ENCODE measurements around the gene NAB2.

DNA sequence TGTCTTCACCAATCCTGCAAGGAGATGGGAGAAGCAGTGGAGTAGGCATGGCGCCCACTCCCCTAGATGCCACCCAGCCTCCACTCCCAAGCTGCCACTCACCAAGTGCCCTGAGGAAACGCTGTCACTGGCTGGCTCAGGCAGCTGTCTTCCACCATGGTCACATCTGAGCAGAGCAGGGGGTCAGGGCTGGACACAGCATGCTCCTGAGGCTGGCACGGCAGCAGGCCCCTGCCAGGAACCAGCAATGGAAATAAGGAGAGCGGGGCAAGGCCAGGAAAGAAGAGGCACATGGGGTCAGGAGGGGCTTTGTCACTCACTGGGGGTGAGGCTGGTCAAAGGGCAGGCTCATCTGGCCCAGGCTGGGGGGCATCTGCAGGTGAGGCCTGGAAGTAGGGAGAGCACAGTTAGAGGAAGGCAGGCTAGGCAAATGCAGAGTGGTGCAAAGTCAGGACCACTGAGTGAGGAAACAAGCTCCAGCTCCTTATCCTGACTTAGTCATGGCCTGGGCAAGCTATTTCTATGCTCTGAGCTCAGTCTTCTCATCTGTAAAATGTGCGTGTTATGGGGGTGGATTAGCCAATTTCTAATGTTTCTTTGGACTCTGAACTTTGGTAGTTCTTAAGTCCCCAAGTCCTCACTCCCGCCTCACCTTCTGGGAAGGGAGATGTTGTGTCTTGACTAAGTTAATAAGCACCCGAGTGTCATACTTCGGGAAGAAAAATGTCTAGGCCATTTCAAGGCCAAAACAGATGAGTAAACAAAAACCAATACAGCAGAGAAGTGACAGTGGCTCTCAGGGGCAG lies 8.0 kb downstream of the NAB2 start:
- TF ChIP-seq CTCF (IDR thresholded peaks at IDR 0.05; ENCODE audit: control extremely low read depth in 1 of 3, insufficient read depth in 1 of 3, low read depth in 1 of 3, low read length in 3 of 3) = no peak
- TF ChIP-seq SP2 (IDR thresholded peaks at IDR 0.05; ENCODE audit: low read length) = no peak
- TF ChIP-seq HDAC6 (IDR thresholded peaks at IDR 0.05; ENCODE audit: low read depth, low read length) = no peak
